Inferior parietal cortex (tissue), 1 donor: ENCODE results near the gene CBR1.

Experiments used
- DNase-seq: peaks from one replicate; pipeline ENCODE4 v3.0.0-alpha.2; 2016; ENCODE audit errors: extremely low spot score

CBR1 gene

GRCh38 chr21:36069713-36070583 lies at the start of gene CBR1:
Gene CBR1, plus strand, starts transcription at chr21:36070024. Its CDS starts 92 bp downstream, at chr21:36070116.
- DNase-seq: peak; percentile 95

DNA sequence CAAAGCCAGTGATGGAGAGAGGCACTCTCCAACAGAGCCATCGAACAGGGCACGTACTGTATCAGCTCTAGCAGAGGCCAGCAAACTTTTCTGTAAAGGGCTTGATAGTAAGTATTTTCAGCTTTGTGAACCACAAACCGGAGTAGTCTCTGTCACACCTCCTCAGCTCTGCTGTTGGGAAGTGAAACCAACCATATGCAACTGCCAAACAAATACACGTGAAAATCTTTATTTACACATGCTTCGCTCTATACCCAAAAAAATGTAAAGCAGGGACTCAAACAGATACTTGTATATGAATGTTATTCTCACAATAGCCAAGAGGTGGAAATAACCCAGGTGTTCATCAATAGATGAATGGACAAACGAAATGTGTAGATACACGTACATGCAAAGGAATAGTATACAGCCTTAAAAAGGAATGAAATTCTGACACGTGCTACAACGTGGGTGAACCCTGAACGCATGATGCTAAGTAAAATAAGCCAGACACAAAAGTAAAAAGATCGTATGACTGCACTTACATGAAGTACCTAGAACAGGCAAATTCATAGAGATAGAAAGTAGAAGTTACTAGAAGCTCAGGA lies 48.5 kb upstream of the CBR1 start:
- DNase-seq: no peak

- DNase-seq: no peak
Observed at GRCh38 chr21:36022427-36023091, 47.3 kb upstream of the CBR1 start.

DNA sequence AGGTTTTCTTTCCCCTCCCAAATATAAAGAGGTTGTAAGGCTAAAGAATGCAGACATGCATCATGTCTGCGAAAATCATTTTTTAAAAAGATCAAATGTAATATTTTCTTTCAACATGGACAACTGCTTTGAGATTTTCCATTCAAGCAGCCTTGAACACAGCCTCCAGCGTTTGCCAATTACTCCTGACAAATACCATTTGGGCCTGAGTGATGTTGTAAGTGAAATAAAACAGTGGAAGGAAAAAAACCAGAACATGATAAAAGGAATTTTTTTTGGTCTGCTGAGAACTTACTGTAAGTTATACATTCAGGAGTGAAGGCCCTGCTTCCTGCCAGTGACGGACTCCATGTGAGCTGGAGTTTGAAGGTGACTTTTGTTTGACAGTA lies 46.7 kb upstream of the CBR1 start:
- DNase-seq: no peak

GRCh38 chr21:36024782-36025181 lies 45.0 kb upstream of the CBR1 start:
- DNase-seq: no peak

DNA sequence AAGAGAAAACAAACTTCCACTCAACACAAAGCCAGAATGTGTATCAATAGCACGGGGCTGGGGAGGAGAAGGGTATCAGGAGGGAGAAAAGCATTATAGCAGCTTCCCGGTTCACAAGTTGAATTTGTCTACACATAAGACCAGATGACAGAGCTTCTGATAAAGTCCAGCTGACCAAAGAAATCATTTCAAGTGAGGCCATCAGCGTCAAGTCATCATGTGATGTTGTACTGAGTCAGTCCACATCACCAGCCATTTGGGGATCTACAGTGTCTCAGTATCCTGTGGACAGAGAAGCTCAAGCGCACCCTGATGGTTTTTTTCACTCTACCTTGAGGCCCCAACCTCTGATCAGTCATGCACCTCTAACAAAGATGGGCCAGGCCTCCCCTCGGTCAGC lies 42.5 kb upstream of the CBR1 start:
- DNase-seq: no peak

GRCh38 chr21:36028127-36029069 lies 41.4 kb upstream of the CBR1 start:
- DNase-seq: peak; percentile 85

- no peak for DNase-seq
Observed at GRCh38 chr21:36029309-36029708, 40.5 kb upstream of the CBR1 start.

GRCh38 chr21:36030581-36031189 lies 39.1 kb upstream of the CBR1 start:
- DNase-seq: no peak

DNA sequence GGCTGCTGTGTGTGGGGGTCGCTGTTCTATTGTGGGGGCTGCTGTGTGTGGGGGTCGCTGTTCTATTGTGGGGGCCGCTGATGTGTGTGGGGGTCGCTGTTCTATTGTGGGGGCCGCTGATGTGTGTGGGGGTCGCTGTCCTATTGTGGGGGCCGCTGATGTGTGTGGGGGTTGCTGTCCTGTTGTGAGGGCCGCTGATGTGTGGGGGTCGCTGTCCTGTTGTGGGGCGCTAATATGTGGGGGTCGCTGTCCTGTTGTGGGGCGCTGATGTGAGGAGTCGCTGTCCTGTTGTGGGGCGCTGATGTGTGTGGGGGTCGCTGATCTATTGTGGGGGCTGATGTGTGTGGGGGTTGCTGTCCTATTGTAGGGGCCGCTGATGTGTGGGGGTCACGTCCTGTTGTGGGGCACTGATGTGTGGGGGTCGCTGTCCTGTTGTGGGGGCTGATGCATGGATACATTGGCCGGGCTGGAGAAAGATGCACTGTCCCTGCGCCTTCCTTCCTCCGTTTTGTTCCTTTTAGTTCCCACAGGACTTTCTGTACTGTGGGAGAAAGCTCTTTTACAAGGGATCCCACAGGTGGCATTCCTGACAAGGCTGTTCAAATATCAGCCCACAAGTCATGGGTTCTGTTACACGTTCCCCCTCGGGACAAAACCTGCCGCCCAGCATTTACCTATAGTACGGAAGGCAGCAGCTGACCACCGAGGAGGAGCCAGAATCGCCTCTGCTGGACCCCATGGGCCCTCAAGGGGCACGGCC lies 37.0 kb upstream of the CBR1 start:
- no peak for DNase-seq

DNA sequence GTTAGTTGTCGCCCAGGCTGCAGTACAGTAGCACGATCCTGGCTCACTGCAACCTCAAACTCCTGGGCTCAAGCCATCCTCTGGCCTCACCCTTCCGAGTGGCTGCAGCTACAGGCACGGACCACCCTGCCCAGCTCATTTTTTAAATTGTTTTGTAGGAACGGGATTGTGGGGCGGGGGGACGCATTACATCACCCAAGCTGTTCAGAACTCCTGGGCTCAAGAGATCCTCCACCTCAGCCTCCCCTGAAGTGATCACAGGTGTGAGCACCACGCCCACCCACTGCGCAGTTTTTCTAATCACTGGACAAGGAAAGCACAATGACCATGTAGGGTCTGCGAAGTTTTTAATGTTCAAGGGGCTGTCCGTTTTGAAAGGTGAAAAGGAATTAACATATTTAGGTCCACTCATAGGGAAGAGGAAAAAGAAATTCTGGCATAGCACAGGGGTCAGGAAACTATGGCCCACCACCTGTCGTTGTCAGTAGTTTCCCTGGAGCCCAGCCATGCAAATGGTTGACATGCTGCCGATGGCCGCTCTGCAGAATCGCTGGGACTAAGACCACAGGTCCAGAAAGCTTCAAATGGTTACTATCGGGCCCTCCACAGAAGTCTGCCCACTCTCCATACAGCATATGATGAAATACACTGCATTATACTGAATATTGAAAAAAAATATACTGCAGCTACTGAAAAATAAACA lies 35.5 kb upstream of the CBR1 start:
- no peak for DNase-seq

GRCh38 chr21:36035381-36035791 lies 34.4 kb upstream of the CBR1 start:
- DNase-seq: no peak

DNA sequence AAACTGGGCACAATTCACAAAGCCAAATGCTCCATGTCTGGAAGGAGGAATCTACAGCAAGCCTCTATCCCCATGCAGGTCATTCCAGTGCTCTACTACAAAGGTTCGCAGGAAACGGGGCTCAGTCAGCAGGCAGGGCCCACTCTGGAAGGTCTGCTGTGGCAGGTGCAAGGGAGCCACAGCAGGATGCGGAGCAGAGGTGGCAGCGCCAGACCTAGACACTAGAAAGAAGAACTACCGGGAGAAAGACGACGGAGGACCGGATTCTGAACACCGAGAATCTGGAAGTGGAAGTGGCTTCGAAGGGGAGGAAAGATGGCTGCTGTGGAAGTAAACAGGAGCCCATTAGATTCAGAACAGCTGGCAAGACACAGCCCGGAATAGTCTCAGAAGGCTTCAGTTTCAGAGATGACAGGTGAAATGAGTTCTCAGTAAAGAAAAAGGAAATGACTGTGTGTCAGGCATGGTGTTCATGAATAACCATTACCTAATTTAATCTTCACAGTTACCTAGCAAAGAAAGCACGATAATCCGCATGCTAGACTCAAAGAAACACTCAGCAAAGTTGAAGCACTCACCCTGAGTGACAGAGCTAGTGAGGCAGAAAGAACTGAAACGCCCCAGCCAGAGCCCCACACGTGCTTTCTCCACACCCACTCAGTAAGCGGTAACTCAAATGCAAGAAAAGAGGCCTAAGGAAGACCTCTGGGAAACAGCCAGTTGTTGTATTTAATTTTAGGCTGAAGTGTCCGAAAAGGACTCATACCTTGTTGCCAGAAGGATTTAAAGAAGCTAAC lies 30.9 kb upstream of the CBR1 start:
- DNase-seq: no peak

GRCh38 chr21:36039861-36040260 lies 30.0 kb upstream of the CBR1 start:
- no peak for DNase-seq

DNA sequence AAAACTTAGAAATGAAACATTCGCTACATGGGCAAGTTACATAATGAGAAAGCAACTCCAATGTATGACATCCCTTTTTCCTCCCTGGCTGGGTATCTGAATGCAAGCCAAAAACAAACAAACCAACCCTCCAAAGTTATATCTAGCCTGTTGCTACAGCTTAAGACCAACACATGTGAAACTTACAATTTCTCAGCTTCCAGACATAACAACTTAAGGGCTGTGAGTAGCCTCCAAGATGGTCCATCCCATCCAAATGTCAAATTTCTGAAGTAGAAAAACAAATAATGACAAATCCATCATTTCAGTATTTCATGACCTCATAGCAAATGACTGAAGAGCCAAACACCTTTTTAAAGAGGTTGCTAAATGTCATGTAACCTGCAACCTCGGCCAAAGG lies 29.4 kb upstream of the CBR1 start:
- no peak for DNase-seq

DNA sequence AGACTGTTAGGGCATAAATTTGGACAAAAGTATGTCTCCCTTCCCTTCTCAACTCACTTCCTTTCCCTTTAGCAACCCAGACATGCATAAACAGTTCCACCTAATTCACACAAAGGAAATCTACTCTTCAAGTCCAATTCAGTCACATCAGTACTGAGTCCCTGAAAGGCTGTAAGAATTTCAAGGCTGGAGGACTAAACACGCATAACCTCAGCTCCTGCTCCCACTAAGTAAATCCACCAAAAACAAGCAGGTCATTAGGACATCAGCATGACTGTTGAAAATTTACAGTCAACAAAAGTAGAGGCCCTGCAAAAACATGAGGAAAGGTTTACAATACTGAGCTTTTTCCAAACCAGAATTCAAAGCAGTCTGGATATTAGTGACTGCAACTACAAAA lies 27.9 kb upstream of the CBR1 start:
- DNase-seq: no peak

- DNase-seq: no peak
Observed at GRCh38 chr21:36044056-36044455, 25.8 kb upstream of the CBR1 start.

DNA sequence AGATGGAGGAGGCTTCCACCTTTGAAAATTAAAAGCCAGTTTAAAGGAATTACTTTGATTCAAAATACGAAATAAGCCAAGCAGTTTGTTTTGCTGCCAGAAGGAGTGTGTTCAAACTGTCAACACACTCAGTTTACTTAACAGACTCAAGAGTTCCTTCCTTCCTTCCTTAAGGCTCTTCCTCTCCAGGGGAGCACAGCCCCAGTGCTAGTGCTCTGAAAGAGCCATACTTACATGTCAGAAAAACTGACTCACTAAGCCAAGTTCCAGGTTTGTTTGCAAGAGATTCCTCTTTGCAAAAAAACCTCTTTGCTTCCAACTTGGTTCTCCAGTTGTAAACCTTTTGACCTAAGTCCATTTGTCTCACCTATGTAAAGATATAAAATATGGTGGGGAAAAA lies 23.8 kb upstream of the CBR1 start:
- DNase-seq: no peak

DNA sequence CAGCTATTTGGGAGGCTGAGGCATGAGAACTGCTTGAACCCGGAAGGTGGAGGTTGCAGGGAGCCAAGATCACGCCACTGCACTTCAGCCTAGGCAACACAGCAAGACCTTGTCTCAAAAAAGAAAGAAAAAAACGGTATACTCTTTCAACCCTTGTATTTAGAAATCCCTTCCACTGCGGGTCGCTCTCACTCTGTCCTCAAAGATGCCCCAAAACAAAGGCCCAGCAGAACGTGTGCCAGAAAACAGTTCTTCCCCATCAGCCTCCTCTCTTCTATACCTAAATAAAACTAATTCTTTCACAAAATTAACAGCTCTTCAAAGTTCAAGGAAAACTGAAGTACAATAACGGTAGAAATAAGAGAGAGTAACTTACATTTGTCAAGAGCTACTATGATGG lies 22.7 kb upstream of the CBR1 start:
- DNase-seq: no peak
